Keratinocyte (primary cell): Measurements from ENCODE around the gene CDH13.

ENCODE experiments used
- EZH2 ChIP-seq: IDR thresholded peaks from one replicate; pipeline ENCODE4 v1.6.1; 2012; ENCODE audit warnings: inconsistent platforms, mild to moderate bottlenecking, low read length, moderate library complexity
- TF ChIP-seq, protein P1 (sequence below), 3 experiments: IDR thresholded peaks in 1 of 3; conservative IDR thresholded peaks in 1 of 3; optimal IDR thresholded peaks in 1 of 3; 2 replicates in 2 of 3; 3 replicates in 1 of 3; pipeline versions ENCODE3 to v1.5.1; 2011; ENCODE audit warnings: low read length in 3 of 3, mild to moderate bottlenecking in 3 of 3, moderate library complexity in 2 of 3, control low read depth in 1 of 3, inconsistent platforms in 1 of 3; ENCODE audit not compliant: insufficient read depth in 2 of 3; ENCODE audit errors: extremely low read depth in 1 of 3

DNA sequence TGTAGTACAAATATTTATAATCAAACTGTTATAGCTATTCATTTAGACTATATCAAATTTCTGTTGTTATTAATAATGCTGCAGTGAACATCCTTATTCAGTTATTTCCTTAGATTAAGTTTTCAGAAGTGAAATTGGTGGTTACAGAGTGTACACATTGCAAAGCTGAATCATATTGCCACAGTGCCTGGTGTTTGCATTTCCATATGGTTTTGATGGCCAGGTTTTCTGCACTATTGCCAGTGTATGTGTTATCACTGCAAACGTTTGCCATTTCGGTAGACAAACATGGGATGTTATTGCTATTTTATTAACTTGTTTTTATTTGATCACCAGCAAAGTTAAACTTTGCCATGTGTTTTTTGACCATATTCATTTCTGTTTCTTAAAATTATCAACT lies 259.4 kb downstream of the CDH13 start:
- no peak for TF ChIP-seq EZH2
- TF ChIP-seq, protein P1, sequence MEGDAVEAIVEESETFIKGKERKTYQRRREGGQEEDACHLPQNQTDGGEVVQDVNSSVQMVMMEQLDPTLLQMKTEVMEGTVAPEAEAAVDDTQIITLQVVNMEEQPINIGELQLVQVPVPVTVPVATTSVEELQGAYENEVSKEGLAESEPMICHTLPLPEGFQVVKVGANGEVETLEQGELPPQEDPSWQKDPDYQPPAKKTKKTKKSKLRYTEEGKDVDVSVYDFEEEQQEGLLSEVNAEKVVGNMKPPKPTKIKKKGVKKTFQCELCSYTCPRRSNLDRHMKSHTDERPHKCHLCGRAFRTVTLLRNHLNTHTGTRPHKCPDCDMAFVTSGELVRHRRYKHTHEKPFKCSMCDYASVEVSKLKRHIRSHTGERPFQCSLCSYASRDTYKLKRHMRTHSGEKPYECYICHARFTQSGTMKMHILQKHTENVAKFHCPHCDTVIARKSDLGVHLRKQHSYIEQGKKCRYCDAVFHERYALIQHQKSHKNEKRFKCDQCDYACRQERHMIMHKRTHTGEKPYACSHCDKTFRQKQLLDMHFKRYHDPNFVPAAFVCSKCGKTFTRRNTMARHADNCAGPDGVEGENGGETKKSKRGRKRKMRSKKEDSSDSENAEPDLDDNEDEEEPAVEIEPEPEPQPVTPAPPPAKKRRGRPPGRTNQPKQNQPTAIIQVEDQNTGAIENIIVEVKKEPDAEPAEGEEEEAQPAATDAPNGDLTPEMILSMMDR (optimal IDR thresholded peaks at IDR 0.05 in 1 of 3, IDR thresholded peaks at IDR 0.05 in 1 of 3, conservative IDR thresholded peaks at IDR 0.05 in 1 of 3; ENCODE audit: extremely low read depth in 1 of 3, insufficient read depth in 2 of 3, low read length in 3 of 3), result no peak
